ENCODE data around the gene ZBTB3.

GRCh38 chr11:62727165-62727871, 26.6 kb downstream of the ZBTB3 start, which contains the start of gene HNRNPUL2:
- TF ChIP-seq, protein P1, sequence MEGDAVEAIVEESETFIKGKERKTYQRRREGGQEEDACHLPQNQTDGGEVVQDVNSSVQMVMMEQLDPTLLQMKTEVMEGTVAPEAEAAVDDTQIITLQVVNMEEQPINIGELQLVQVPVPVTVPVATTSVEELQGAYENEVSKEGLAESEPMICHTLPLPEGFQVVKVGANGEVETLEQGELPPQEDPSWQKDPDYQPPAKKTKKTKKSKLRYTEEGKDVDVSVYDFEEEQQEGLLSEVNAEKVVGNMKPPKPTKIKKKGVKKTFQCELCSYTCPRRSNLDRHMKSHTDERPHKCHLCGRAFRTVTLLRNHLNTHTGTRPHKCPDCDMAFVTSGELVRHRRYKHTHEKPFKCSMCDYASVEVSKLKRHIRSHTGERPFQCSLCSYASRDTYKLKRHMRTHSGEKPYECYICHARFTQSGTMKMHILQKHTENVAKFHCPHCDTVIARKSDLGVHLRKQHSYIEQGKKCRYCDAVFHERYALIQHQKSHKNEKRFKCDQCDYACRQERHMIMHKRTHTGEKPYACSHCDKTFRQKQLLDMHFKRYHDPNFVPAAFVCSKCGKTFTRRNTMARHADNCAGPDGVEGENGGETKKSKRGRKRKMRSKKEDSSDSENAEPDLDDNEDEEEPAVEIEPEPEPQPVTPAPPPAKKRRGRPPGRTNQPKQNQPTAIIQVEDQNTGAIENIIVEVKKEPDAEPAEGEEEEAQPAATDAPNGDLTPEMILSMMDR (IDR thresholded peaks at IDR 0.05; ENCODE audit: insufficient read depth, low read depth, low read length), result no peak
- TF ChIP-seq EZH2 (IDR thresholded peaks at IDR 0.05; ENCODE audit: insufficient read depth, low read length), result no peak
